ENCODE results near the gene UBQLN3. TPM values are rescaled to one million over a fixed set of nuclear protein-coding genes. Genes with fewer than 3 reads are reported as not detected.

The UBQLN3 gene
- total and polyA plus RNA-seq, 2 of the 4 experiments (the other 2 are of a cell fraction), result not detected

- Histone ChIP-seq H2AK9ac (replicated peaks; ENCODE audit: low read depth, low read length, poor library complexity) (no peak overlapping the region), H4K20me1 (ENCODE audit: insufficient read depth, low read length) (no peaks in the 10 kb centered on the region), H2AK5ac (ENCODE audit: low read depth, low read length) (no peak overlapping the region), H2BK5ac (ENCODE audit: low read depth, low read length, poor library complexity, severe bottlenecking) (no peak overlapping the region), H3K23ac (ENCODE audit: low read depth, low read length) (no peak overlapping the region), H3K9me3 (ENCODE audit: control insufficient read depth, insufficient read depth, low read length) (no peaks in the 10 kb centered on the region), H3K27ac (ENCODE audit: insufficient read depth, low read length) (no peak overlapping the region), H3K4me3 (ENCODE audit: insufficient read depth, low read depth, low read length) (no peak overlapping the region), H3K56ac (ENCODE audit: extremely low read depth, insufficient read depth, low read length) (no peak overlapping the region), H3K79me1 (ENCODE audit: low read depth in 1 of 2, low read length in 2 of 2) (no peaks in the 10 kb centered on the region), H4K5ac (ENCODE audit: low read depth, low read length) (no peak overlapping the region), H3K27me3 (ENCODE audit: control insufficient read depth, insufficient read depth, low read length) (peaks cover 4% of the 10 kb centered on the region), H3K18ac (ENCODE audit: low read depth, low read length) (no peak overlapping the region), H3K4me2 (ENCODE audit: low read depth, low read length) (no peak overlapping the region), H3K4ac (ENCODE audit: low read depth, low read length) (no peak overlapping the region), H3K9me1 (ENCODE audit: insufficient read depth, low read length) (no peaks in the 10 kb centered on the region), H2BK20ac (ENCODE audit: low read depth, low read length) (no peak overlapping the region), H4K8ac (ENCODE audit: low read depth in 2 of 2, low read length in 2 of 2) (no peak overlapping the region), H3K14ac (replicated peaks; ENCODE audit: low read depth, low read length) (no peak overlapping the region), H2BK15ac (ENCODE audit: low read depth, low read length) (no peak overlapping the region), H4K91ac (ENCODE audit: insufficient read depth, low read depth, low read length) (no peak overlapping the region), H3K9ac (ENCODE audit: low read depth, low read length) (no peak overlapping the region), H2AFZ (replicated peaks; ENCODE audit: low read length, poor library complexity) (no peak overlapping the region), H2BK120ac (ENCODE audit: low read depth, low read length) (no peak overlapping the region), H3K4me1 (ENCODE audit: control insufficient read depth, insufficient read depth, low read length) (no peaks in the 10 kb centered on the region), H3K36me3 (ENCODE audit: control insufficient read depth, insufficient read depth, low read length) (no peaks in the 10 kb centered on the region)
- ChIA-PET CTCF (no interaction called here), POLR2A (ENCODE audit: unreplicated experiment) (no interaction called here)
- in situ Hi-C loops (cut with MboI; ENCODE audit: low sequenced_read_pairs) (no loop called here), intact Hi-C loops (cut with micrococcal nuclease) (no loop called here), dilution Hi-C loops (cut with HindIII; ENCODE audit: low sequenced_read_pairs, unreplicated experiment) (no loop called here)
- 0% methylated on average over 1 of the region's 2 CpGs; no CpG with 5 or more reads in 1 of the 2 experiments for WGBS, 2 experiments (ENCODE audit: extremely low coverage in 2 of 2, insufficient read length in 1 of 2)
- TF ChIP-seq MXI1 (IDR thresholded peaks at IDR 0.05; ENCODE audit: borderline replicate concordance, low read depth, low read length) (no peak), CEBPB (IDR thresholded peaks at IDR 0.05; ENCODE audit: low read depth, low read length) (no peak), POLR2A (IDR thresholded peaks at IDR 0.05; ENCODE audit: low read depth, low read length) (no peak), NFE2L2 (IDR thresholded peaks at IDR 0.05; ENCODE audit: low read depth, low read length) (no peak), BHLHE40 (IDR thresholded peaks at IDR 0.05; ENCODE audit: low read depth, low read length) (no peak), RAD21 (IDR thresholded peaks at IDR 0.05; ENCODE audit: low read length) (no peak), SMC3 (IDR thresholded peaks at IDR 0.05; ENCODE audit: low read depth, low read length) (no peak), CHD1 (IDR thresholded peaks at IDR 0.05; ENCODE audit: low read depth, low read length) (no peak)
- BruUV-seq (replicated peaks), result no TSS peak
- ATAC-seq (ENCODE audit: low read depth), result no peak
- no peak for DNase-seq
Measured at GRCh38 chr11:5467527-5467926, 42.2 kb downstream of the UBQLN3 start.
